Neural cell (in vitro differentiated cells): Measurements from ENCODE around the gene ZNF385C.

Experiments
- CTCF ChIP-seq: fragments of 450-650 bp; IDR thresholded peaks from 2 replicates; pipeline ENCODE4 v1.5.1; 2014; ENCODE audit warnings: antibody characterized with exemption, mild to moderate bottlenecking, moderate library complexity; ENCODE audit not compliant: poor library complexity, severe bottlenecking
- EZH2 ChIP-seq: fragments of 200-600, 300-800 bp; shearing (Covaris generic), sonication (generic); IDR thresholded peaks from 2 replicates; pipeline ENCODE4 v1.6.1; 2014; ENCODE audit warnings: antibody characterized with exemption, low read length, borderline replicate concordance, mild to moderate bottlenecking; ENCODE audit not compliant: insufficient read depth, poor library complexity, severe bottlenecking
- POLR2AphosphoS5 ChIP-seq: IDR thresholded peaks from 2 replicates; pipeline ENCODE4 v1.6.1; 2012

DNA sequence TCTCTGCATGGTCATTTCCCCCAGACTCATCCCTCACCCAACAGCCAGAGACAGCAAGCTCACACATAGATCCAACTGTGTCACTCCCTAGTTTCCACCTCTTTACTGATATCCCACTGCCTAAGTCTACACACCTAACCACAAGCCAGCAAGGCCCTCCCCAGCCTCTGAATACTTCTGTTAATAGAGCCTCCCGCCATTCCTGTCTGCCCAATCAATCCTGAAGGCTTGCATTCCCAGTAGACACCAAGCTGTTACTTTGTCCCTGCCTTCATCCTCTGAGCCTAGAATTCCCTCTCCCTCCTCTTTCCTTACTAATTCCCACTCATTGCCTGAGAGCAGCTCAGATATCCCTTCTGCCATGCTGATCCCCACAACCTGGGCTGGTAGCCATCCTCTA lies 52.6 kb downstream of the ZNF385C start:
- TF ChIP-seq CTCF (no peak), EZH2 (no peak), POLR2AphosphoS5 (no peak)
